K562 (cell line): ENCODE results near the gene INTS2. TPM values are rescaled to one million over a fixed set of nuclear protein-coding genes. Genes with fewer than 3 reads are reported as not detected.

Experiments
- ATAC-seq: fragments of 200-7000 bp; cut with Tn5 transposase; 3 replicates; pipeline ENCODE4 v1.9.1; 2020; ENCODE audit warnings: moderate library complexity
- BruUV-seq: library from RNA; stranded (reverse); fragments of 400-500 nt; replicated peaks from 2 replicates; lab custom pipeline; 2021; lab: Mats Ljungman, UMichigan
- CTCF ChIA-PET: fragments of 300-600 bp; formaldehyde crosslinking; extraction: SDS; loops from one replicate; lab custom pipeline; 2021; ENCODE audit warnings: low intra/inter-chr PET ratio; lab: Yijun Ruan, JAX
- POLR2A ChIA-PET: fragments of 300-600, 350-650 bp; sonication (Branson Sonifier 250); formaldehyde crosslinking; extraction: SDS; loops from one replicate; lab custom pipeline; 2021; ENCODE audit warnings: antibody characterized with exemption, inconsistent platforms; lab: Yijun Ruan, JAX
- DNase-seq, 4 experiments: peaks; one replicate each; pipeline versions ENCODE4 v3.0.0 to v3.0.0-alpha.2; 2011 to 2018; ENCODE audit warnings: low spot score in 3 of 4, mixed read lengths in 3 of 4; ENCODE audit errors: extremely low read depth in 1 of 4
- FAIRE-seq: peaks from 2 replicates; lab custom pipeline; 2011; peaks lifted over from hg19 to GRCh38; lab: Jason Lieb, UNC
- H2AFZ ChIP-seq: 2 replicates; pipeline ENCODE4 v1.6.0; 2011; ENCODE audit warnings: low read depth, low read length, control low read depth, inconsistent platforms
- H3K27ac ChIP-seq: fragments of 200-600 bp; 3 replicates; pipeline ENCODE4 v1.8.0; 2011; ENCODE audit warnings: low read depth, mild to moderate bottlenecking, control low read depth, inconsistent platforms, low read length, moderate library complexity, mixed read lengths; ENCODE audit errors: extremely low read depth
- H3K27me3 ChIP-seq, 2 experiments: fragments of 300-600 bp in 1 of 2; 2 replicates in 1 of 2; 3 replicates in 1 of 2; pipeline versions ENCODE4 v1.6.0 to v1.8.0; 2011; ENCODE audit warnings: inconsistent platforms in 2 of 2, low read length in 2 of 2, mild to moderate bottlenecking in 1 of 2, mixed read lengths in 1 of 2, moderate library complexity in 1 of 2; ENCODE audit not compliant: control insufficient read depth in 2 of 2, insufficient read depth in 2 of 2
- H3K36me3 ChIP-seq: fragments of 300-600 bp; 3 replicates; pipeline ENCODE4 v1.8.0; 2011; ENCODE audit warnings: mild to moderate bottlenecking, low read length, inconsistent platforms; ENCODE audit not compliant: control insufficient read depth, insufficient read depth
- H3K4me1 ChIP-seq, 2 experiments: fragments of 200-600 bp in 1 of 2; replicated peaks in 1 of 2; 2 replicates in 1 of 2; 3 replicates in 1 of 2; pipeline versions ENCODE4 v1.5.1 to v1.8.0; 2011; ENCODE audit warnings: inconsistent platforms in 2 of 2, low read length in 2 of 2, mild to moderate bottlenecking in 1 of 2, mixed read lengths in 1 of 2, moderate library complexity in 1 of 2; ENCODE audit not compliant: control insufficient read depth in 2 of 2, insufficient read depth in 2 of 2
- H3K4me2 ChIP-seq: 2 replicates; pipeline ENCODE4 v1.6.1; 2011; ENCODE audit warnings: low read length, control low read depth, inconsistent platforms, mixed read lengths; ENCODE audit not compliant: insufficient read depth
- H3K4me3 ChIP-seq: fragments of 200-600 bp; sonication (generic), shearing (Covaris generic); 2 replicates; pipeline ENCODE4 v1.5.1; 2016; ENCODE audit warnings: control low read depth, inconsistent platforms
- H3K79me2 ChIP-seq: fragments of 200-600 bp; 3 replicates; pipeline ENCODE4 v1.8.0; 2011; ENCODE audit warnings: low read length, inconsistent platforms; ENCODE audit not compliant: control insufficient read depth, insufficient read depth
- H3K9ac ChIP-seq, 2 experiments: 2 replicates each; pipeline versions ENCODE4 v1.6.0 to v1.6.1; 2011; ENCODE audit warnings: low read depth in 2 of 2, low read length in 2 of 2, control low read depth in 1 of 2, inconsistent platforms in 1 of 2, mild to moderate bottlenecking in 1 of 2, mixed read lengths in 1 of 2; ENCODE audit not compliant: insufficient read depth in 1 of 2
- H3K9me1 ChIP-seq: one replicate; pipeline ENCODE4 v1.6.0; 2011; ENCODE audit warnings: inconsistent platforms, mild to moderate bottlenecking, low read length, moderate library complexity; ENCODE audit not compliant: control insufficient read depth, insufficient read depth
- H3K9me3 ChIP-seq: replicated peaks from 2 replicates; pipeline ENCODE4 v1.5.1; 2011; ENCODE audit warnings: low read depth, low read length, inconsistent platforms; ENCODE audit not compliant: control insufficient read depth, insufficient read depth
- H4K20me1 ChIP-seq: replicated peaks from 2 replicates; pipeline ENCODE4 v1.6.1; 2011; ENCODE audit warnings: low read length, inconsistent platforms, mixed read lengths; ENCODE audit not compliant: control insufficient read depth, insufficient read depth
- CBFB ChIP-seq: sonication (generic); formaldehyde crosslinking; IDR thresholded peaks from 2 replicates; pipeline ENCODE4 v1.4.0; 2020; ENCODE audit warnings: mild to moderate bottlenecking, missing genetic modification reagents
- CEBPG ChIP-seq, 3 experiments: fragments of 200-800 bp in 1 of 3; sonication (Bioruptor generic) in 1 of 3; sonication (generic) in 1 of 3; formaldehyde crosslinking in 1 of 3; IDR thresholded peaks in 2 of 3; conservative IDR thresholded peaks in 1 of 3; 2 replicates each; pipeline versions ENCODE4 v1.6.1 to v1.8.0; 2016 to 2022; ENCODE audit warnings: missing compliant biosample characterization in 2 of 3, missing genetic modification characterization in 2 of 3, mild to moderate bottlenecking in 1 of 3, missing genetic modification reagents in 1 of 3
- EP300 ChIP-seq: IDR thresholded peaks from 2 replicates; pipeline ENCODE4 v1.6.1; 2012; ENCODE audit warnings: low read length, improper control_type of control experiment
- POLR2H ChIP-seq: IDR thresholded peaks from 2 replicates; pipeline ENCODE4 v1.6.1; 2016; ENCODE audit warnings: missing genetic modification characterization, low read depth, mild to moderate bottlenecking, control low read depth, missing compliant biosample characterization, moderate library complexity
- SMAD2 ChIP-seq: fragments of 150-350 bp; IDR thresholded peaks from 2 replicates; pipeline ENCODE4 v1.6.1; 2014; ENCODE audit warnings: low read depth, mild to moderate bottlenecking, low read length
- USF2 ChIP-seq: sonication (generic); formaldehyde crosslinking; IDR thresholded peaks from 2 replicates; pipeline ENCODE4 v1.5.0; 2020; ENCODE audit warnings: missing genetic modification reagents
- ZNF175 ChIP-seq: fragments of 200-800 bp; sonication (Bioruptor generic); IDR thresholded peaks from 2 replicates; pipeline ENCODE4 v1.6.1; 2016; ENCODE audit warnings: low read depth, mild to moderate bottlenecking, missing genetic modification characterization, missing compliant biosample characterization
- WGBS: fragments of 100-300 bp; shearing (Covaris generic); methylation state at CpG from one replicate; pipeline ENCODE4 v1.1.6; 2016; ENCODE audit warnings: low coverage, mixed read lengths; ENCODE audit not compliant: insufficient coverage; ENCODE audit errors: missing lambda C conversion rate; 5-methylcytosine and 5-hydroxymethylcytosine counted together
- in situ Hi-C: fragments of 300-500 bp; cut with MboI; formaldehyde crosslinking; loops from 4 replicates; pipeline ENCODE4 v1.15.0; 2018; ENCODE audit warnings: inconsistent platforms, mixed read lengths
- intact Hi-C: fragments of 100-400 bp; cut with micrococcal nuclease; formaldehyde crosslinking; loops from 2 replicates; pipeline ENCODE4 v1.14.2; 2022
- polyA plus RNA-seq, 8 experiments: library from polyadenylated mRNA; depleted of rRNA in 4 of 8; stranded (reverse) in 5 of 8; unstranded in 3 of 8; fragments of >200 nt; fragmentation: Nextera tagmentation in 2 of 8; fragmentation: Illumina TruSeq in 1 of 8; extraction: Ambion mirVana in 2 of 8; extraction: Trizol in 1 of 8; gene quantifications; 2 replicates each; pipeline versions ENCODE4 v1.2.1 to v1.2.3, GENCODE V29; 2011 to 2014; ENCODE audit warnings: inconsistent platforms in 1 of 8, missing spikeins in 1 of 8
- total RNA-seq, 7 experiments: library from RNA; depleted of rRNA in 6 of 7; stranded (reverse); fragments of >200 nt in 6 of 7; fragmentation: Illumina TruSeq in 2 of 7; extraction: Trizol in 2 of 7; gene quantifications; 2 replicates each; pipeline versions ENCODE4 v1.2.1 to v1.2.3, GENCODE V29; 2011 to 2021; ENCODE audit warnings: low replicate concordance in 1 of 7
- TF ChIP-seq, protein P1 (sequence below), 2 experiments: fragments of 450-650 bp in 1 of 2; sonication (generic) in 1 of 2; formaldehyde crosslinking; conservative IDR thresholded peaks; 2 replicates each; pipeline versions ENCODE4 v1.4.0 to v1.8.1; 2020 to 2022; ENCODE audit warnings: mild to moderate bottlenecking in 1 of 2, missing genetic modification reagents in 1 of 2
- TF ChIP-seq, protein P2 (sequence below), 2 experiments: fragments of 450-650 bp in 1 of 2; sonication (generic) in 1 of 2; formaldehyde crosslinking in 1 of 2; IDR thresholded peaks in 1 of 2; conservative IDR thresholded peaks in 1 of 2; 2 replicates each; pipeline versions ENCODE4 v1.6.1 to v1.8.1; 2016 to 2023; ENCODE audit warnings: mild to moderate bottlenecking in 2 of 2, moderate library complexity in 2 of 2, inconsistent platforms in 1 of 2, missing genetic modification reagents in 1 of 2
- TF ChIP-seq, protein P3 (sequence below), 3 experiments: fragments of 200-800 bp in 1 of 3; fragments of 250-450 bp in 1 of 3; fragments of 450-650 bp in 1 of 3; sonication (Bioruptor Pico) in 1 of 3; sonication (Bioruptor generic) in 1 of 3; formaldehyde crosslinking in 1 of 3; IDR thresholded peaks; 2 replicates each; pipeline versions ENCODE4 v1.6.1 to v1.8.0; 2016 to 2022; ENCODE audit warnings: mild to moderate bottlenecking in 2 of 3, missing genetic modification characterization in 2 of 3, missing compliant biosample characterization in 1 of 3, moderate library complexity in 1 of 3

INTS2 gene
- total and polyA plus RNA-seq, 9 of the 15 experiments (the other 6 are each of a cell fraction or from before 2014, with no cell fraction given), result 4.8 to 24.7 (median 12.8) TPM

GRCh38 chr17:61942085-61942484, 14.3 kb upstream of the INTS2 start (continued):
- TF ChIP-seq USF2 (CRISPR knock-in tag), result no peak
- TF ChIP-seq CBFB (CRISPR knock-in tag), result no peak
- TF ChIP-seq, protein P1, sequence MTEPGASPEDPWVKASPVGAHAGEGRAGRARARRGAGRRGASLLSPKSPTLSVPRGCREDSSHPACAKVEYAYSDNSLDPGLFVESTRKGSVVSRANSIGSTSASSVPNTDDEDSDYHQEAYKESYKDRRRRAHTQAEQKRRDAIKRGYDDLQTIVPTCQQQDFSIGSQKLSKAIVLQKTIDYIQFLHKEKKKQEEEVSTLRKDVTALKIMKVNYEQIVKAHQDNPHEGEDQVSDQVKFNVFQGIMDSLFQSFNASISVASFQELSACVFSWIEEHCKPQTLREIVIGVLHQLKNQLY (CRISPR knock-in tag; conservative IDR thresholded peaks at IDR 0.05), result no peak

DNA sequence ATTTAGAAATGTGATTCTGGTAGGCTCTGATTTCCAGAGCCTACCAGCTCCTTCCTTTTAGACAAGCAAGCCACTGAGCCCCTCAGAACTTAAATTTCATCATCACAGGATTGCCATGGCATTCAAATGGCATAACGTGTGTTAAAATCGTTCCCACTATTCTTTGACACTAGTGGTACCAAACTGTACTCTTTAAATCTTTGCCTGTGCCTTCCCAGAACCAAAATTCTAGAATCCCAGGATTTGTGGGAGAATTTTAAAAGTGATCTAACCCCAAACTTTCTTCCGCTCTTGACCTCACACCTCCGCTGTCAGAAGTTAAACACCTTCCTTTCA, 287 bp upstream of the INTS2 start:
- Histone ChIP-seq H3K4me1 (peaks cover 0 to 9% of the 10 kb centered on the region in 2 experiments; a peak in 2 of 5 replicates), H3K9ac (peak overlapping the region; percentile 92 to 100; a peak in 3 of 4 replicates), H3K79me2 (peaks cover 20% of the 10 kb centered on the region), H3K4me3 (peak overlapping the region; percentile 74), H3K27me3 (no peaks in the 10 kb centered on the region), H3K27ac (peak overlapping the region; percentile 87; the same call in 1 of the 3 replicates), H3K9me1 (no peaks in the 10 kb centered on the region), H2AFZ (peak overlapping the region; percentile 97), H3K9me3 (no peaks in the 10 kb centered on the region), H4K20me1 (no peaks in the 10 kb centered on the region), H3K4me2 (peak overlapping the region; percentile 97), H3K36me3 (peaks cover 17% of the 10 kb centered on the region)
- TF ChIP-seq, protein P2, sequence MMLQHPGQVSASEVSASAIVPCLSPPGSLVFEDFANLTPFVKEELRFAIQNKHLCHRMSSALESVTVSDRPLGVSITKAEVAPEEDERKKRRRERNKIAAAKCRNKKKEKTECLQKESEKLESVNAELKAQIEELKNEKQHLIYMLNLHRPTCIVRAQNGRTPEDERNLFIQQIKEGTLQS (IDR thresholded peaks at IDR 0.05), result 0 out of 2 replicates have a peak, but pooled peaks have one; percentile 46
- TF ChIP-seq, protein P2 (CRISPR knock-in tag; conservative IDR thresholded peaks at IDR 0.05), result no peak
- no peak for TF ChIP-seq CEBPG (CRISPR knock-in tag; IDR thresholded peaks at IDR 0.05)
- TF ChIP-seq CEBPG (tag; conservative IDR thresholded peaks at IDR 0.05 in 1 of 2, IDR thresholded peaks at IDR 0.05 in 1 of 2), result peak in 1 of 2 experiments; percentile 54; a peak in 2 of 4 replicates
- 0 out of 2 replicates have a peak, but pooled peaks have one; percentile 8 for TF ChIP-seq ZNF175 (CRISPR knock-in tag)
- no peak for TF ChIP-seq SMAD2
- TF ChIP-seq, protein P3, sequence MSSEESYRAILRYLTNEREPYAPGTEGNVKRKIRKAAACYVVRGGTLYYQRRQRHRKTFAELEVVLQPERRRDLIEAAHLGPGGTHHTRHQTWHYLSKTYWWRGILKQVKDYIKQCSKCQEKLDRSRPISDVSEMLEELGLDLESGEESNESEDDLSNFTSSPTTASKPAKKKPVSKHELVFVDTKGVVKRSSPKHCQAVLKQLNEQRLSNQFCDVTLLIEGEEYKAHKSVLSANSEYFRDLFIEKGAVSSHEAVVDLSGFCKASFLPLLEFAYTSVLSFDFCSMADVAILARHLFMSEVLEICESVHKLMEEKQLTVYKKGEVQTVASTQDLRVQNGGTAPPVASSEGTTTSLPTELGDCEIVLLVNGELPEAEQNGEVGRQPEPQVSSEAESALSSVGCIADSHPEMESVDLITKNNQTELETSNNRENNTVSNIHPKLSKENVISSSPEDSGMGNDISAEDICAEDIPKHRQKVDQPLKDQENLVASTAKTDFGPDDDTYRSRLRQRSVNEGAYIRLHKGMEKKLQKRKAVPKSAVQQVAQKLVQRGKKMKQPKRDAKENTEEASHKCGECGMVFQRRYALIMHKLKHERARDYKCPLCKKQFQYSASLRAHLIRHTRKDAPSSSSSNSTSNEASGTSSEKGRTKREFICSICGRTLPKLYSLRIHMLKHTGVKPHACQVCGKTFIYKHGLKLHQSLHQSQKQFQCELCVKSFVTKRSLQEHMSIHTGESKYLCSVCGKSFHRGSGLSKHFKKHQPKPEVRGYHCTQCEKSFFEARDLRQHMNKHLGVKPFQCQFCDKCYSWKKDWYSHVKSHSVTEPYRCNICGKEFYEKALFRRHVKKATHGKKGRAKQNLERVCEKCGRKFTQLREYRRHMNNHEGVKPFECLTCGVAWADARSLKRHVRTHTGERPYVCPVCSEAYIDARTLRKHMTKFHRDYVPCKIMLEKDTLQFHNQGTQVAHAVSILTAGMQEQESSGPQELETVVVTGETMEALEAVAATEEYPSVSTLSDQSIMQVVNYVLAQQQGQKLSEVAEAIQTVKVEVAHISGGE (CRISPR knock-in tag; IDR thresholded peaks at IDR 0.05), result no peak
- TF ChIP-seq EP300, result 0 out of 2 replicates have a peak, but pooled peaks have one; percentile 1
- TF ChIP-seq POLR2H (tag), result 0 out of 2 replicates have a peak, but pooled peaks have one; percentile 17
- ATAC-seq, result no peak
- ChIA-PET POLR2A (no interaction called here), CTCF (no interaction called here)
- no peak for DNase-seq
- 43% methylated on average over 4 of the region's 4 CpGs for WGBS
- intact Hi-C loops (no loop called here), in situ Hi-C loops (no loop called here)
- no TSS peak for BruUV-seq
- FAIRE-seq, result no peak
